Retina (tissue), 1 donor: Measurements from ENCODE around the gene TRIM59.

Source experiments
- DNase-seq: peaks from one replicate; pipeline ENCODE4 v3.0.0-alpha.2; 2016

Gene TRIM59

DNA sequence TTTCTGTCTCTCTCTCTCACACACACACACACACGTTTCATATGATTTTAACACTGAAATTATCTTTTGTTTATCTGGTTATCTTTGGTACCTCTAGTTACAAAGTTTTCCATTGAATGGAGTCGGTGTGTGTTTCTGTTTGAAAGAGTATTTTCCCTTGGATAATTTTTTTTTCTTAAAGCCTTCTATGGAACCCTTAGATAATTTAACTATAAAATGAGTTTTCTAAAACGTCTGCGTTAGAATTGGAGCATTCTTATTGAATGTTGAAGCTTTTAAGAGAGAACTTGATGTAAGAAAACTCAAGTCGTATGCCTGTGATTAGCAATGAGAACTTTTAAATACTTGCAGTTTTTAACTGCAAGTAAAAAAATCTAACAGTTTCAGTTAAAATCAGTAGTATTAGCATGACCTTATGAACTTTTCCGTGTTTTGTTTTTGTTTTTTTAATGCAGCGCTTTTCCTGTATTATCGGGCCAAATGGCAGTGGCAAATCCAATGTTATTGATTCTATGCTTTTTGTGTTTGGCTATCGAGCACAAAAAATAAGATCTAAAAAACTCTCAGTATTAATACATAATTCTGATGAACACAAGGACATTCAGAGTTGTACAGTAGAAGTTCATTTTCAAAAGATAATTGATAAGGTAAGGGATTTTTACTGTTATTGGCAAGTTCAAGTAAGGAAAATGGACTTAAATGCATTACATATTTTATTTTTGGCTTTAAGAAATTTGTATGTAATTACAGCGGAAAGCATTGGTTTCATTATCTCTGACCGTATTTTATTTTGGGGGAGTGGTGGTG is 47.2 kb downstream of the TRIM59 start:
- DNase-seq = no peak

GRCh38 chr3:160401291-160402095 is 48.1 kb downstream of the TRIM59 start:
- DNase-seq = peak; percentile 49

DNA sequence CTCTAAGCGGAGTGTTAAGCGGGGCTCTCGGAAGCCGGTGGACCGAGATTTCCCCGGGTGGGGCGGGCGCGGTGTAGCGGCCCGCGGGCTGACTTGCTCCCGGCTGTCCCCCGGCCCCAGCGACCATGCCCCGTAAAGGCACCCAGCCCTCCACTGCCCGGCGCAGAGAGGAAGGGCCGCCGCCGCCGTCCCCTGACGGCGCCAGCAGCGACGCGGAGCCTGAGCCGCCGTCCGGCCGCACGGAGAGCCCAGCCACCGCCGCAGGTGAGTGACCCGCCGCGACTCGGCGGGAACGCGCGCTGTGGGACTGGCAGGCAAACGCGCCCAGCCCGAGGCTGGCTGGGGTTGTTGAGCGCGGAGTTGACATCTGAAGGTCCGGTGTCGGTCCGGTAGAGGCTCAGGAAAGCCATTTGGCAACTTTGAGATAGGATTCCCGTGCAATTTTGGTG is 48.9 kb downstream of the TRIM59 start:
- DNase-seq = peak; percentile 74

- DNase-seq = no peak
These were observed 49.4 kb downstream of the TRIM59 start for GRCh38 chr3:160400030-160400701.

GRCh38 chr3:160399125-160400029 is 50.2 kb downstream of the TRIM59 start, which contains the start of the genes IFT80 and SMC4:
Gene IFT80 (minus strand): TSS chr3:160399225. CDS start chr3:160384600, 14,625 bp downstream.
Gene SMC4 (plus strand): TSS chr3:160399650. CDS start chr3:160400827, 1,177 bp downstream.
- DNase-seq = peak; percentile 99

DNA sequence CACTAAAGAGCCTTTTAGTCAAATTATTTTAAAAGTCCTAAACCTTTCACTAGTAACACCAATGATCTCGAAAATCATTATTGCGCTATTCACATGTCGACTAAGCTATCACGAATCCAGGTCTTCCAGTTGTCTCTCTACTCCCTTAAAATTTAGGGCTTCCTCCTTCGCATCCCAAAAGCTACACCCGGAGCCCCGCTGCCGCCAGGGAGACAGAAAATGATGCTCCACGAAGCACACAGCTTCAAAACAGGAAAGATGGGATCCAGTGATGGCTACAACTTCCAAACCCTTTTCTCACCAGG is 50.8 kb downstream of the TRIM59 start:
- no peak for DNase-seq

- DNase-seq = no peak
These were observed 54.3 kb downstream of the TRIM59 start for GRCh38 chr3:160395297-160395696.

DNA sequence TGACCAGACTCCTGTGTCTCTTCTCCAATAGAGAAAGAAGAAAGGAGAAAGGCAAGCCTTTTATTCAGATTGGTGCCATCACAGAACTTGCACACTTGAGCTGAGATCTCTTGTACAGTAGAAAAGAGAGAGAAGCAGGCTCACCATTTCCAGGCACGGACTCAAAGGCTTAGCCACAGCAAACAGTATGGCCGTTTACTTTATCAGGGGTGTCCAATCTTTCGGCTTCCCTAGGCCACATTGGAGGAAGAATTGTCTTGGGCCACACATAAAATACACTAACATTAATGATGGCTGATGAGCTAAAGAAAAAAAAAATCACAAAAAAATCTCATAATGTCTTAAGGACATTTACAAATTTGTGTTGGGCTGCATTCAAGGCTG is 55.6 kb downstream of the TRIM59 start:
- no peak for DNase-seq

DNA sequence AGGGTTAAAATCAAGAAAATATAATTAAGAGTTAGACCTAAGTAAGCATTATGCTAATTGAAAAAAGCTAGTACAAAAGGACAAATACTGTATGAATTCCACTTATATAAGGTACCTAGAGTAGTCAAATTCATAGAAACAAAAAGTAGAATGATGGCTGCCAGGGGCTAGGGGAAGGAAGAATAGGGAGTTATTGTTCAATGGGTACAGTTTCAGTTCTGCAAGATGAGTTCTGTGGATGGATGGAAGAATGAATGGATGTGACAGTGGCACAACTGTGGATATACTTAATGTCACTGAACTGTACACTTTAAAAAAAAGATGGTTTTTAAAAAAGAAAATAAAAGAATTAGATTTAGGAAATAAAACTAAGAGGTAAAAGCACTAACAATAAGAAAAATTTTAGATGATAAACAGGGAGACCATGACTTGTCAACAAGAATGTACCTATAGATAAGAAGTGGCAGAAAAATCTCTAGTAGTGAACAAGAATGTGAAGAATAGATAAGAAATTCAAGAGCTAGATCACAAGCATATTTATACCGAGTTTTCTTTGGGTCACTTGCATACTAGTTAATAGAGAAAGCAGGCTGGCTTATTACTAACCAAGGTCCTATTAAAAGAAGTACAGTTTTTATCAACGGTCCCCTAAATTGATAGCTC is 56.1 kb downstream of the TRIM59 start:
- DNase-seq = no peak

DNA sequence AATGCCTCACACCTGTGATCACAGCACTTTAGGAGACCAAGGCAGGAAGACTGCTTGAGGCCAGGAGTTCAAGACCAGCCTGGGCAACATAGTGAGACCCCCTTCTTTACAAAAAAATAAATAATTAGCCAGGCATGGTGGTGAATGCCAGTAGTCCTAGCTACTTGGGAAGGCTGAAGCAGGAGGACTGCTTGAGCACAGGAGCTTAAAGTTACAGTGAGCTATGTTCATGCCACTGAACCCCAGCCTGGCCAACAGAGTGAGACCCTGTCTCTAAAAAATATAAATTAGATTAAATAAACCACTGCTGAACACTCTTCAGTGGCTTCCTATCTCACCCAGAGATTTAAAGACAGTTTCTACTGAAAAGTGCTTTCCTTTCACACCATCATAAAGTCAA is 56.8 kb downstream of the TRIM59 start:
- DNase-seq = no peak

- DNase-seq = no peak
These were observed 58.9 kb downstream of the TRIM59 start for GRCh38 chr3:160390565-160391138.
